GM18858 (cell line): ENCODE measurements around the gene GIGYF1.
"Not testable (repeated sequence)": the region's sequence is repeated elsewhere in the genome, so short reads cannot be mapped to it uniquely, and the experiment has no call there.

Source experiments
- ATAC-seq: cut with Tn5 transposase; IDR thresholded peaks from one replicate; pipeline ENCODE4 v1.9.1; 2021; ENCODE audit not compliant: unreplicated experiment

GIGYF1 gene

DNA sequence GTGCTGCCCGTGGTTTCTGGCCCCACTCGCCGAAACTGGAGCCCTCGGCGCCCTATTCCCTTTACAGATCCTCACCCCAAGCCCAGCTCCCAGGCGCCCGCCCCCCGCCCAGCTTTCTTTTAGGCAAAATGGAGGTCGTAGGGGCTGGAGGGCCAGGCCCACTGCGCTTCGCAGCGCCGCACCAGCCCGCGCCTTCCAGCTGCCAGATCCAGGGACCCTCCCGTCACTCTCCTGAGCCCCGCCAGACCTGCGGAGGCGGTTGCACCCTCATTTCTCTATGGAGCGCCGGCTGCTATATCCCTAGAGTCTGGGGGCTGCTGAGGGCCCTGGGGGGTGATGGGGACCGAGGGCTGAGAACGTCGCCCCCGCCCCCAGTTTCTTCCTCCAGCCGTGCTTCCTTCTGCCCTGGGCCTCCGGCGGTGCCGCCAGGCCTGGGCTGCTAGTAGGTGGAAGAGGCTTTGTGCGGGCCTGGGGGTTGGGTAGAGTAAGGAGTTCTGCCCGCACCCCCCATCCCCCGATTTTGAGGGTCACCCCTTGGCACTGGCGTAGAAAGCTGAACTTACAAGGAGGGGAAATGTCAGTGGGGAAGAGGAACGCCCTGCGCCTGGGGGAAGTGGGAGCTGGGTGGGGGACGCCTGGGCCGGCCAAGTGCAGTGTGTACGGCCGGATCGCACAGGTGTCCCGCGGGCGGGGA lies 19.5 kb downstream of the GIGYF1 start:
- ATAC-seq, result no peak

DNA sequence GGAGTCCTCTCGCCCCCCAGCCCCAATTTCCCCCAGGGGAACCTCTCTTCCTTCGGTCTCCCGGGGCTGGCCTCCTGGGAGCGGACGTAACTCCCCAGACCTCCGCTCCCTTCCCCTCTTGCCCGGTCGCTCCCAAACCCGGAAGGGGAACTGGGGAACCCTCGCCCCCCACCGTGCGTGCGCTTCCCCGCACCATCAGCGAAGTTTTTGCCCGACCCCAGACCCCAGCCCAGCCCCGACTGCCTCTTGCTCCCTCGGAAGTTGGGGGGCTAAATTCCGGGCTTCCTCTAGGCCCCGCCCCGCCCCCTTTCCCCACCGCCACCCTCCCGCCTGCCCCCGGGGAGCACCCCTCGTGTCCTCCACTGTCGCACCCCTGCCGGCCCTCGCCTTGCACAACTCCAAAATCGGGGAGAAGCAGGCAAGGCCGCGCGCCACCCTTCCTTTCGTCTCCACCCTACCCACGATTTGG lies 20.1 kb downstream of the GIGYF1 start:
- ATAC-seq, result no peak

DNA sequence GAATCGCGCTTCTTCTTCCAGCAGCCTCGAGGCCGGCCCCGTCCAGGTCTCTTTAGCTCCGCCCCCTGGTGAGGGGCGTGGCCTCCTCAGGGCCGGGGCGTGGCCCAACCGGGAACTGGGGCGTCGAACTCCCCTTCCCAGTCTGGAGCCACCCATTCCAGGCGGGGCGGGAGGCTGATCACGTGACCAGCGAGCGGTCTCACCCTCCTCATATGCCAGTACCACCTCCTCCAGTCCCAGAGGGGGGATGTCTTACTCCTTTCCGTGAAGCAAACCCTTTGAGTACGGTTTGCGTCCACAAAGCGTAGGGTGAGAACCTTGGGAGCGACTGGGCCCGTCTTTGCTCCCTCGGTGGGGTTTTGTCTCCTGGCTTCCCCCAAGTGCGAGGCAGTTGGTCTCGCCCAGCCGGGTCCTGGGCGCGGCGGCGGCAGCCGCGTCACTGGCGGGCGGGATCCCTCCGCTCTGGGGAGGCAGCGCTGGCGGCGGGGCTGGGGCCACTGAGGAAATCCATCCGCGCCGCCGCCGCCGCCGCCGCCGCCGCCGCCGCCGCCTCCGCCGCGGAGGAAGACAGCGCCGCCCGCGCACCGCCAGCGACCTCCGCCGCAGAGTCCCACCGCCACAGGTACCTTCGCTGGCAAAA lies 20.6 kb downstream of the GIGYF1 start, which contains the start of gene GNB2:
TSS of gene GNB2 (plus strand) at position 439 of the 640 bp plus-strand sequence. CDS start 2,526 bp downstream, outside the sequence.
- peak; percentile 46 for ATAC-seq

- ATAC-seq, result no peak
These were observed 22.4 kb downstream of the GIGYF1 start for GRCh38 chr7:100671353-100672327.

DNA sequence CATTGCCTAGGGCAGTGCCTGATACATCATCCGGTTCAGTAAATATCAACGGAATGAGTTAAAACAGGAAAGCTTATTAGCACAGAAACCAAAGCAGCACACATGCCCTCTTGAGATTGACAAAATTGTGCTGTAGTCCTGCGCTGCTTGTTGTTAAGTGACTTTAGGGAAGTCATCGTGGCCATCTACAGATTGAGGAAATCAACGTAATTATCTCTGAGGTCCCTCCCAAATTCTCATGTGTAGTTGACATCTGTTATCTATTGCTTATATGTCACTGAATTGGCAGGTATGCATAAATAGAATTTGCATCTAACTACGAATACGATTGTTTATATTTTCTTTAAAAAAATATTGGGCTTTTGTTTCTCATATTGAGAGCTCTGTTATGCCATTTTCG lies 24.0 kb downstream of the GIGYF1 start:
- no peak for ATAC-seq

- not testable (repeated sequence) for ATAC-seq
These were observed 24.9 kb downstream of the GIGYF1 start for GRCh38 chr7:100669106-100669505.

GRCh38 chr7:100668069-100668449 lies 26.0 kb downstream of the GIGYF1 start:
- no peak for ATAC-seq

- no peak for ATAC-seq
These were observed 26.6 kb downstream of the GIGYF1 start for GRCh38 chr7:100667331-100668068.

DNA sequence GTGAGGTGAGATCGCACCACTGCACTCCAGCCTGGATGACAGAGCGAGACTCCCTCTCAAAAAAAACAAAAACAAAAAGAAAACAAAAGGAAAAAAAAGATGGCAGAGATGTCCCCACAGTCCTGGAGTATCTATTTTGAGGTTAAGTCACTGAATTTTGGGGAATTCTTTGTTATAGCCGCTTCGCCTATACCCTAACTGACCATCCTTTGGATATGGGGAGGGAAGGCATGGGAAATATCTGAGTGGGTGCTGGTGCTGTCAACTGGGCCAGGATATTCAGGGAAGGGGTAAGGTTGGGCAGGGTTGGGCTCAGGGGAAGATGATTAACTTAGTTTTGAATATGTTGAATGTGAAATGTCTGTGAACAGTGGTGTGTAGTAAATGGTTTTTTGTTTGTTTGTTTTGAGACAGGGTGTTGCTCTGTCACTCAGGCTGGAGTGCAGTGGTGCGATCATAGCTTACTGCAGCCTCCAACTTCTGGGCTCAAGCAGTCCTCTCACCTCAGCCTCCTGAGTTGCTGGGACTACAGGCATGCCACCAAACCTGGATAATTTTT lies 28.8 kb downstream of the GIGYF1 start:
- no peak for ATAC-seq

- not testable (repeated sequence) for ATAC-seq
These were observed 31.8 kb downstream of the GIGYF1 start for GRCh38 chr7:100662194-100662776.

- no peak for ATAC-seq
These were observed 38.0 kb downstream of the GIGYF1 start, which contains the start of gene ACTL6B for GRCh38 chr7:100655908-100656674. ACTL6B (minus strand) TSS chr7:100656448; CDS start chr7:100656354, 94 bp downstream.

- no peak for ATAC-seq
These were observed 38.9 kb downstream of the GIGYF1 start for GRCh38 chr7:100654908-100655831.

DNA sequence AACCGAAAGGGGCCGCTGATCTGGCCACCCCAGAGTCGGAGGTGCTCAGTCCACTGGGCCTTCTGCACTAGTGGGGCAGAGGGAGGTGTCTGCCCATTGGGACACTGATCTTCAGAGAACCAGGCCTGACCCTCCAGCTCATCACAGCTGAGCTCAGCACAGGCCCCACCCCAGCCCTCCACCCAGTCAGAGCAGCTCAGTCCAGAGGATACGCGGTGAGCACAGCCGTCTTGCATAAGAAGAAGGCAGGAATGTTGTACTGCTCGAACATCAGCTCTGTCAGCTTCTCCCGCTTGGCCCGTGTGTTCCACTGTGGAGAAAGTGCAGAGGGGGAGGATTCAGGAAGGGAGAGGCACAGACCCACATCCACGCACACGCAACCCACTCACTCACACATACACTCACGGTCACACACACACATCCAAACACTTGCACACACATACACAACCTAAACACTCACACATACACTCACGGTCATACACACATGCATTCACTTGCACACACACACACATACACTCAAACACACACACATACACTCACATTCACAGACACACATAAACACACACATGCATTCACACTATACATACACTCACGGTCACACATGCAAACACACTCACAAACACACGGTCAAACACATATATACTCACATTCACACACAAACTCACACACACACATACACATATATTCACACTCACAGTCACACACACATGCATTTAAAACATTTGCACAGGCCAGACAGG lies 44.1 kb downstream of the GIGYF1 start:
- no peak for ATAC-seq

GRCh38 chr7:100642534-100642907 lies 51.5 kb downstream of the GIGYF1 start:
- ATAC-seq, result no peak

- no peak for ATAC-seq
These were observed 52.1 kb downstream of the GIGYF1 start for GRCh38 chr7:100641860-100642533.

- no peak for ATAC-seq
These were observed 52.6 kb downstream of the GIGYF1 start, which contains the start of gene TFR2 for GRCh38 chr7:100641463-100641859. TFR2 (minus strand) TSS chr7:100641552; CDS start chr7:100641509, 43 bp downstream.
